ENCODE data around the gene MS4A6E. TPM values are rescaled to one million over a fixed set of nuclear protein-coding genes. Genes with fewer than 3 reads are reported as not detected.

The MS4A6E gene
- total RNA-seq, 2 donors from 2014 or later, result not detected

DNA sequence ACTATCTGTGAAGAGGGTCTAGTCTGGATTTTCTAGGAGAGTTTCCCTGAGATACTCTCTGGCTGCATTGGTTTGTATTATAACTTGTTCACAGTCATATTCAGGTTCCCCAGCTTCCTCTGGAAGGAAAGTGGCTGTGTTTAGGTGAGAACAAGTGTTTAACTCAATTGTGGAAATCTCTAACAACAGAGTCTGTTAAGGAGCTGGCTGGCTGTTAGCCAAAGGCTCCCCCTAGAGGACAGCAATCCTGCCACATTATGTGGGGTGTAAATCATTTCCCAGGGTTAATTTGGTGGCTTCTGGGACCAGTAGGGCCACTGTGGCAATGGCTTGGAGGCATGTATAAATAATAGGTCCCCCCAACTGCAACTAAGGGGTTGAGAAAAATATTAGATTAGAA, 18.4 kb downstream of the MS4A6E start:
- no peak for ATAC-seq (ENCODE audit: insufficient number of reproducible peaks, low FRiP score, low read depth)
- Histone ChIP-seq H3K27ac (no peak overlapping the region), H3K4me1 (ENCODE audit: control insufficient read depth in 1 of 2, low read depth in 2 of 2) (no peaks in the 10 kb centered on the region), H3K27me3 (replicated peaks; ENCODE audit: insufficient read depth) (no peaks in the 10 kb centered on the region), H3K9me3 (no peaks in the 10 kb centered on the region), H3K36me3 (no peaks in the 10 kb centered on the region), H3K4me3 (no peak overlapping the region)
- DNase-seq (ENCODE audit: low spot score), result no peak
- TF ChIP-seq CTCF (IDR thresholded peaks at IDR 0.05), result no peak

DNA sequence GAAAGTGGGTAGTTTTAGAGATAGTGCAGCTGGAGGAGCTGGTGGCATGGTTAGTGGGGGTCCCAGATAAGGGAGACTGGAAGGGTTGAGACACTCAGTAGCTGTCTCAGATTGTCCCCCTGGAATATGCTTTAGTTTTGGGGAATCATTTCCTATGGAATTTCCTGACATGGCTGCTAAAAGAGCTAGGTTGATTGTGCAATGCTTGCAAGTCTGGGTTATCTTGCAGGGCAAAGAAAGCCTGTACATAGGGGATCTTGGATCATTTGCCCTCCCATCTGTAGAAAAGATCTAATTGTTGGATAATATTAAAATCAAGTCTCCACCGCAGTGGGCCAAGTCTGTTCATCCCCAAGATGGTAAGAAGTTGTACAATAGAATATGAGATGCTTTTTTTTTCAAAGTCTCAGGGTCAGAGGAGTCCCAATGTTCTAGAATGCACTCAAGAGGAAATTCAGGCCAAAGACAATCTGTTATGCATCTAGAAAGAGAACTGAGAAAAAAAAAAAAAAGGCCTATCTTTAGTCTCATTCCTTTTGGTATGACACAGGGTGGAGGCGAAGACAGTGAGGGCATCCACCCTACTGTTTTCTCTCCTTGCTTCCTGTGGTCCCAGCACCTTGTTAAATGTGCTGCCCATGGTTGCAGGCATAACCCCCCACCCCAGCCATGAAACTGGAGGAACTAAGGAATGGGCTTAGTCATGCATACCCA, 20.2 kb downstream of the MS4A6E start:
- Histone ChIP-seq H3K9me3 (no peaks in the 10 kb centered on the region), H3K36me3 (no peaks in the 10 kb centered on the region), H3K4me3 (no peak overlapping the region), H3K27me3 (replicated peaks; ENCODE audit: insufficient read depth) (no peaks in the 10 kb centered on the region), H3K4me1 (ENCODE audit: control insufficient read depth in 1 of 2, low read depth in 2 of 2) (no peaks in the 10 kb centered on the region), H3K27ac (no peak overlapping the region)
- TF ChIP-seq CTCF (IDR thresholded peaks at IDR 0.05), result no peak
- ATAC-seq (ENCODE audit: insufficient number of reproducible peaks, low FRiP score, low read depth) (no peak), DNase-seq (ENCODE audit: low spot score) (no peak)

GRCh38 chr11:60348116-60348515, 21.1 kb downstream of the MS4A6E start:
- ATAC-seq (ENCODE audit: insufficient number of reproducible peaks, low FRiP score, low read depth) (no peak), DNase-seq (ENCODE audit: low spot score) (no peak)
- no peak overlapping the region for H3K4me3 ChIP-seq
- no peaks in the 10 kb centered on the region for H3K36me3 ChIP-seq
- no peaks in the 10 kb centered on the region for H3K9me3 ChIP-seq
- no peak for TF ChIP-seq CTCF (IDR thresholded peaks at IDR 0.05)
- H3K27me3 ChIP-seq (replicated peaks; ENCODE audit: insufficient read depth), result no peaks in the 10 kb centered on the region
- no peak overlapping the region for H3K27ac ChIP-seq
- H3K4me1 ChIP-seq (ENCODE audit: control insufficient read depth in 1 of 2, low read depth in 2 of 2), result no peaks in the 10 kb centered on the region

GRCh38 chr11:60349990-60350389, 22.9 kb downstream of the MS4A6E start:
- Histone ChIP-seq H3K9me3 (no peaks in the 10 kb centered on the region), H3K27me3 (replicated peaks; ENCODE audit: insufficient read depth) (no peaks in the 10 kb centered on the region), H3K4me1 (ENCODE audit: control insufficient read depth in 1 of 2, low read depth in 2 of 2) (no peaks in the 10 kb centered on the region), H3K36me3 (no peaks in the 10 kb centered on the region), H3K27ac (no peak overlapping the region), H3K4me3 (no peak overlapping the region)
- no peak for DNase-seq (ENCODE audit: low spot score)
- no peak for TF ChIP-seq CTCF (IDR thresholded peaks at IDR 0.05)
- ATAC-seq (ENCODE audit: insufficient number of reproducible peaks, low FRiP score, low read depth), result no peak

- no peak for ATAC-seq (ENCODE audit: insufficient number of reproducible peaks, low FRiP score, low read depth)
- H3K4me1 ChIP-seq (ENCODE audit: control insufficient read depth in 1 of 2, low read depth in 2 of 2), result no peaks in the 10 kb centered on the region
- no peak for DNase-seq (ENCODE audit: low spot score)
- H3K27me3 ChIP-seq (replicated peaks; ENCODE audit: insufficient read depth), result no peaks in the 10 kb centered on the region
- H3K9me3 ChIP-seq, result no peaks in the 10 kb centered on the region
- H3K4me3 ChIP-seq, result no peak overlapping the region
- no peak for TF ChIP-seq CTCF (IDR thresholded peaks at IDR 0.05)
- H3K36me3 ChIP-seq, result no peaks in the 10 kb centered on the region
- H3K27ac ChIP-seq, result no peak overlapping the region
Observed at GRCh38 chr11:60357771-60358170, 30.7 kb downstream of the MS4A6E start.

Measured in thoracic aorta (tissue), 2 donors.